ENCODE results near the gene FGF4.

The FGF4 gene

GRCh38 chr11:69775163-69775755 lies at the start of gene FGF4:
TSS of gene FGF4 (minus strand) at chr11:69775341. CDS start at chr11:69775084, 257 bp downstream.
- TF ChIP-seq CTCF (IDR thresholded peaks at IDR 0.05; ENCODE audit: low read depth, low read length): no peak
- in situ Hi-C loops (cut with HindIII; ENCODE audit: low sequenced_read_pairs): no loop called here
- DNase-seq (ENCODE audit: low read depth, low spot score): no peak
- no peak within 1 kb of the TSS for H3K4me3 ChIP-seq (ENCODE audit: low read depth, low read length)

GRCh38 chr11:69823641-69824265 lies 48.6 kb upstream of the FGF4 start:
- no peak for DNase-seq (ENCODE audit: low read depth, low spot score)
- TF ChIP-seq CTCF (IDR thresholded peaks at IDR 0.05; ENCODE audit: low read depth, low read length): no peak
- H3K4me3 ChIP-seq (ENCODE audit: low read depth, low read length): no peak overlapping the region
- in situ Hi-C loops (cut with HindIII; ENCODE audit: low sequenced_read_pairs): no loop called here

- TF ChIP-seq CTCF (IDR thresholded peaks at IDR 0.05; ENCODE audit: low read depth, low read length): no peak
- DNase-seq (ENCODE audit: low read depth, low spot score): no peak
- H3K4me3 ChIP-seq (ENCODE audit: low read depth, low read length): no peak overlapping the region
- in situ Hi-C loops (cut with HindIII; ENCODE audit: low sequenced_read_pairs): no loop called here
Observed at GRCh38 chr11:69822676-69823494, 47.7 kb upstream of the FGF4 start.

- no peak for DNase-seq (ENCODE audit: low read depth, low spot score)
- no peak for TF ChIP-seq CTCF (IDR thresholded peaks at IDR 0.05; ENCODE audit: low read depth, low read length)
- no peak overlapping the region for H3K4me3 ChIP-seq (ENCODE audit: low read depth, low read length)
- in situ Hi-C loops (cut with HindIII; ENCODE audit: low sequenced_read_pairs): no loop called here
Observed at GRCh38 chr11:69821511-69822040, 46.4 kb upstream of the FGF4 start.

- TF ChIP-seq CTCF (IDR thresholded peaks at IDR 0.05; ENCODE audit: low read depth, low read length): no peak
- DNase-seq (ENCODE audit: low read depth, low spot score): no peak
- H3K4me3 ChIP-seq (ENCODE audit: low read depth, low read length): no peak overlapping the region
- in situ Hi-C loops (cut with HindIII; ENCODE audit: low sequenced_read_pairs): no loop called here
Observed at GRCh38 chr11:69820441-69820840, 45.3 kb upstream of the FGF4 start.

- no peak overlapping the region for H3K4me3 ChIP-seq (ENCODE audit: low read depth, low read length)
Observed at GRCh38 chr11:69819541-69820070, 44.5 kb upstream of the FGF4 start.

More at GRCh38 chr11:69819541-69820070, 44.5 kb upstream of the FGF4 start:
- no peak for TF ChIP-seq CTCF (IDR thresholded peaks at IDR 0.05; ENCODE audit: low read depth, low read length)
- DNase-seq (ENCODE audit: low read depth, low spot score): no peak
- in situ Hi-C loops (cut with HindIII; ENCODE audit: low sequenced_read_pairs): no loop called here
